GM10266 (cell line): Measurements from ENCODE around the gene CRMP1.

ENCODE experiments used
- DNase-seq: peaks from one replicate; pipeline ENCODE4 v3.0.0; 2012; ENCODE audit errors: extremely low spot score
- CTCF ChIP-seq: IDR thresholded peaks from 2 replicates; pipeline ENCODE4 v1.5.1; 2012; ENCODE audit warnings: mild to moderate bottlenecking, low read depth; ENCODE audit not compliant: control insufficient read depth, insufficient read depth; ENCODE audit errors: missing control alignments

CRMP1 gene

GRCh38 chr4:5787311-5787710 is 105.6 kb downstream of the CRMP1 start:
- DNase-seq, result no peak
- no peak for TF ChIP-seq CTCF

GRCh38 chr4:5785806-5786680 is 106.8 kb downstream of the CRMP1 start:
- no peak for DNase-seq
- no peak for TF ChIP-seq CTCF

GRCh38 chr4:5784960-5785611 is 107.8 kb downstream of the CRMP1 start:
- DNase-seq, result no peak
- TF ChIP-seq CTCF, result no peak

- TF ChIP-seq CTCF, result no peak
- DNase-seq, result no peak
These were observed 108.9 kb downstream of the CRMP1 start for GRCh38 chr4:5784021-5784420.

GRCh38 chr4:5783486-5783885 is 109.4 kb downstream of the CRMP1 start:
- no peak for TF ChIP-seq CTCF
- DNase-seq, result no peak

GRCh38 chr4:5782829-5783476 is 109.9 kb downstream of the CRMP1 start:
- TF ChIP-seq CTCF, result no peak
- no peak for DNase-seq
